DOHH2 (cell line): ENCODE data around the gene TMEM14B.
"Not testable (repeated sequence)": the region's sequence is repeated elsewhere in the genome, so short reads cannot be mapped to it uniquely, and the experiment has no call there.

ENCODE experiments used
- H3F3A ChIP-seq: fragments of 200-600 bp; sonication (generic), shearing (Covaris generic); 2 replicates; pipeline ENCODE4 v1.6.0; 2016; ENCODE audit warnings: antibody characterized with exemption, mild to moderate bottlenecking; ENCODE audit not compliant: control insufficient read depth, insufficient read depth
- H3K27ac ChIP-seq: fragments of 200-600 bp; sonication (generic); 2 replicates; pipeline ENCODE4 v1.5.1; 2014; ENCODE audit warnings: low read depth, mild to moderate bottlenecking, low read length, moderate library complexity
- H3K27me3 ChIP-seq: fragments of 200-600 bp; sonication (generic); 2 replicates; pipeline ENCODE4 v1.6.1; 2014; ENCODE audit warnings: mild to moderate bottlenecking, low read length, mixed read lengths; ENCODE audit not compliant: control insufficient read depth
- H3K36me3 ChIP-seq: fragments of 200-600 bp; sonication (generic); 2 replicates; pipeline ENCODE4 v1.6.1; 2014; ENCODE audit warnings: mild to moderate bottlenecking, low read length, moderate library complexity, mixed read lengths; ENCODE audit not compliant: control insufficient read depth
- H3K4me1 ChIP-seq: fragments of 200-600 bp; sonication (generic); 2 replicates; pipeline ENCODE4 v1.6.1; 2014; ENCODE audit warnings: mild to moderate bottlenecking, low read length, mixed read lengths; ENCODE audit not compliant: control insufficient read depth
- H3K4me2 ChIP-seq: fragments of 200-600 bp; sonication (generic); 2 replicates; pipeline ENCODE4 v1.6.0; 2014; ENCODE audit warnings: mild to moderate bottlenecking, low read length, moderate library complexity
- H3K4me3 ChIP-seq: fragments of 200-600 bp; sonication (generic); 2 replicates; pipeline ENCODE4 v1.5.1; 2014; ENCODE audit warnings: mild to moderate bottlenecking, low read length, mixed read lengths
- H3K79me2 ChIP-seq: fragments of 200-600 bp; sonication (generic); 2 replicates; pipeline ENCODE4 v1.6.1; 2014; ENCODE audit warnings: mild to moderate bottlenecking, low read length, mixed read lengths; ENCODE audit not compliant: control insufficient read depth
- H3K9me2 ChIP-seq: fragments of 200-600 bp; sonication (generic); replicated peaks from 2 replicates; pipeline ENCODE4 v1.6.1; 2014; ENCODE audit warnings: mild to moderate bottlenecking, low read length, mixed read lengths; ENCODE audit not compliant: control insufficient read depth
- H3K9me3 ChIP-seq: fragments of 200-600 bp; sonication (generic); 2 replicates; pipeline ENCODE4 v1.6.1; 2014; ENCODE audit warnings: antibody characterized with exemption, low read length, mixed read lengths; ENCODE audit not compliant: control insufficient read depth, insufficient read depth
- H4K20me1 ChIP-seq: fragments of 200-600 bp; sonication (generic); 2 replicates; pipeline ENCODE4 v1.6.0; 2014; ENCODE audit warnings: low read depth, mild to moderate bottlenecking, antibody characterized with exemption, low read length, moderate library complexity; ENCODE audit not compliant: control insufficient read depth, insufficient read depth
- EZH2phosphoT487 ChIP-seq: fragments of 200-600 bp; sonication (generic); IDR thresholded peaks from 2 replicates; pipeline ENCODE4 v1.6.1; 2017; ENCODE audit warnings: borderline replicate concordance, mild to moderate bottlenecking, antibody characterized with exemption, low read length, moderate library complexity, mixed read lengths
- TF ChIP-seq, protein P1 (sequence below): fragments of 200-600 bp; sonication (generic); IDR thresholded peaks from one replicate; pipeline ENCODE4 v1.5.1; 2014; ENCODE audit warnings: antibody characterized with exemption, mild to moderate bottlenecking, low read depth, low read length; ENCODE audit not compliant: poor library complexity, severe bottlenecking

The TMEM14B gene

DNA sequence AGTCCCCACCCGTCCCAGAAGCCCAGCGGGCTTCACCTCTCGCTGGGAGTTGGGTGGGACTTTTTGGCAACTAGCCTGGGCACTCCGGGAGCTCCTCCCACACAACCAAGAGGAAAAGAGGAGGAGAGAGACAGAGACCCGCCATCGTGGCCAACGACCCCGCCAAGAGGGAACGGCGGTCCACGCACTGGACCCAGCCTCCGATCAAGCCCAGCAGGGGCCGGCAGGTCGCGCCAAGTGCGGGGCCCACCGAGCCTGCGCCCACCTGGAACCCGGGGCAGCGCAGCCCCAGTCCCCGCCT is 27.7 kb upstream of the TMEM14B start:
- Histone ChIP-seq H3K9me3 (peaks cover 27% of the 10 kb centered on the region), H3K79me2 (peaks cover 29% of the 10 kb centered on the region), H3K36me3 (peaks cover 10% of the 10 kb centered on the region; the same call in 1 of the 2 replicates), H3K27ac (peak overlapping the region; percentile 64; the same call in 1 of the 2 replicates), H3K27me3 (no peaks in the 10 kb centered on the region), H3K9me2 (no peaks in the 10 kb centered on the region), H3F3A (peaks cover 14% of the 10 kb centered on the region), H3K4me3 (peak overlapping the region; percentile 74), H4K20me1 (no peaks in the 10 kb centered on the region), H3K4me2 (peak overlapping the region; percentile 73), H3K4me1 (peaks cover 38% of the 10 kb centered on the region)
- TF ChIP-seq, protein P1, sequence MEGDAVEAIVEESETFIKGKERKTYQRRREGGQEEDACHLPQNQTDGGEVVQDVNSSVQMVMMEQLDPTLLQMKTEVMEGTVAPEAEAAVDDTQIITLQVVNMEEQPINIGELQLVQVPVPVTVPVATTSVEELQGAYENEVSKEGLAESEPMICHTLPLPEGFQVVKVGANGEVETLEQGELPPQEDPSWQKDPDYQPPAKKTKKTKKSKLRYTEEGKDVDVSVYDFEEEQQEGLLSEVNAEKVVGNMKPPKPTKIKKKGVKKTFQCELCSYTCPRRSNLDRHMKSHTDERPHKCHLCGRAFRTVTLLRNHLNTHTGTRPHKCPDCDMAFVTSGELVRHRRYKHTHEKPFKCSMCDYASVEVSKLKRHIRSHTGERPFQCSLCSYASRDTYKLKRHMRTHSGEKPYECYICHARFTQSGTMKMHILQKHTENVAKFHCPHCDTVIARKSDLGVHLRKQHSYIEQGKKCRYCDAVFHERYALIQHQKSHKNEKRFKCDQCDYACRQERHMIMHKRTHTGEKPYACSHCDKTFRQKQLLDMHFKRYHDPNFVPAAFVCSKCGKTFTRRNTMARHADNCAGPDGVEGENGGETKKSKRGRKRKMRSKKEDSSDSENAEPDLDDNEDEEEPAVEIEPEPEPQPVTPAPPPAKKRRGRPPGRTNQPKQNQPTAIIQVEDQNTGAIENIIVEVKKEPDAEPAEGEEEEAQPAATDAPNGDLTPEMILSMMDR: no peak
- TF ChIP-seq EZH2phosphoT487: no peak

DNA sequence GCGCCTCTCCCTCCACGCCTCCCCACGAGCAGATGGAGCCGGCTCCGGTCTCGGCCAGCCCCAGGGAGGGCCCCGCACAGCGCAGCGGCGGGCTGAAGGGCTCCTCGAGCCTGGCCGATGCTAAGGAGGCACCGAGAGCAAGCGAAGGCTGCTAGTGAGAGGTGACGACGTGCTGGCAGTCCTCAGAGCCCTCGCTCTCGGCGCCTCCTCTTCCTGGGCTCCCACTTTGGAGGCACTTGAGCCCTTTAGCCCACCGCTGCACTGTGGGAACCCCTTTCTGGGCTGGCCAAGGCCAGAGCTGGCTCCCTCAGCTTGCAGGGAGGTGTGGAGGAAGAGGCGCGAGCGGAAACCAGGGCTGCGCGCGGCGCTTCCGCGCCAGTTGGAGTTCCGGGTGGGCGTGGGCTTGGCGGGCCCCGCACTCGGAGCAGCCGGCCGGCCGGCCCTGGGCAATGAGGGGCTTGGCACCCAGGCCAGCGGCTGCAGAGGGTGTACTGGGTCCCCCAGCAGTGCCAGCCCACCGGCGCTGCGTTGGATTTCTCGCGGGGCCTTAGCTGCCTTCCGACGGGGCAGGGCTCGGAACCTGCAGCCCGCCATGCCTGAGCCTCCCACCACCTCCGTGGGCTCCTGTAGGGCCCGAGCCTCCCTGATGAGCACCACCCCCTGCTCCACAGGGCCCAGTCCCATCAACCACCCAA is 27.2 kb upstream of the TMEM14B start:
- peak overlapping the region; percentile 64 for H3K27ac ChIP-seq
- no peak for TF ChIP-seq EZH2phosphoT487
- TF ChIP-seq, protein P1: no peak

DNA sequence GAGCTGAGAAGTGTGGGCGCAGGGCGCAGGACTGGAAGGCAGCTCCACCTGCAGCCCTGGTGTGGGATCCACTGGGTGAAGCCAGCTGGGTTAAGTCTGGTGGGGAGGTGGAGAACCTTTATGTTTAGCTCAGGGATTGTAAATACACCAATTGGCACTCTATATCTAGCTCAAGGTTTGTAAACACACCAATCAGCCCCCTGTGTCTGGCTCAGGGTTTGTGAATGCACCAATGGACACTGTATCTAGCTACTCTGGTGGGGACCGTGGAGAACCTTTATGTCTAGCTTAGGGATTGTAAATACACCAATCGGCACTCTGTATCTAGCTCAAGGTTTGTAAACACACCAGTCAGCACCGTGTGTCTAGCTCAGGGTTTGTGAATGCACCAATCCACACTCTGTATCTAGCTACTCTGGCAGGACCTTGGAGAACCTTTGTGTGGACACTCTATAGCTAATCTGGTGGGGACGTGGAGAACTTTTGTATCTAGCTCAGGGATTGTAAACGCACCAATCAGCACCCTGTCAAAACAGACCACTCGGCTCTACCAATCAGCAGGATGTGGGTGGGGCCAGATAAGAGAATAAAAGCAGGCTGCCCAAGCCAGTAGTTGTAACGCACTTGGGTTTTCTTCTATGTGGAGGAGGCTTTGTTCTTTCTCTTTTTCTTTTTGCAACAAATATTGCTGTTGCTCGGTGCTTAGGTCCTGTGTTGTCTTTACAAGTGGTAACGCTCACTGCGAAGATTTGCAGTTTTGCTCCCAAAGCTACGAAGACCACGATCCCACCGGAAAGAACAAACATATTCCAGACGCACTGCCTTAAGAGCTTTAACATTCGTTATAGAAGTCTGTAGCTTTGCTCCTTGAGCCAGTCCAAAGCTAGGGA is 26.4 kb upstream of the TMEM14B start:
- Histone ChIP-seq H3K4me3 (peak overlapping the region; percentile 87), H3F3A (peaks cover 14% of the 10 kb centered on the region), H3K9me3 (peaks cover 27% of the 10 kb centered on the region), H3K27ac (peak overlapping the region; percentile 64), H3K79me2 (peaks cover 29% of the 10 kb centered on the region), H3K4me1 (peaks cover 38% of the 10 kb centered on the region), H3K4me2 (peak overlapping the region; percentile 83), H3K36me3 (peaks cover 22% of the 10 kb centered on the region)
- not testable (repeated sequence) for H3K27me3 ChIP-seq, H4K20me1 ChIP-seq, H3K9me2 ChIP-seq

More for the DNA sequence above, 27.2 kb upstream of the TMEM14B start:
- H3K4me2 ChIP-seq: peak overlapping the region; percentile 73
- H3K36me3 ChIP-seq: peaks cover 15% of the 10 kb centered on the region; the same call in 1 of the 2 replicates
- no peaks in the 10 kb centered on the region for H3K9me2 ChIP-seq
- peak overlapping the region; percentile 74 for H3K4me3 ChIP-seq
- H3K27me3 ChIP-seq: no peaks in the 10 kb centered on the region
- peaks cover 14% of the 10 kb centered on the region for H3F3A ChIP-seq
- H3K9me3 ChIP-seq: peaks cover 27% of the 10 kb centered on the region
- peaks cover 29% of the 10 kb centered on the region for H3K79me2 ChIP-seq
- peaks cover 38% of the 10 kb centered on the region for H3K4me1 ChIP-seq
- H4K20me1 ChIP-seq: no peaks in the 10 kb centered on the region
